K562 (cell line): ENCODE results near the gene DGCR8. TPM values are rescaled to one million over a fixed set of nuclear protein-coding genes. Genes with fewer than 3 reads are reported as not detected.

Experiments used
- CBX5 ChIP-seq: IDR thresholded peaks from 2 replicates; pipeline ENCODE4 v1.6.1; 2014; ENCODE audit warnings: low read depth, borderline replicate concordance
- CREB1 ChIP-seq, 2 experiments: sonication (generic) in 1 of 2; formaldehyde crosslinking in 1 of 2; IDR thresholded peaks; 2 replicates each; pipeline versions ENCODE4 v1.6.1 to v1.8.0; 2012 to 2022; ENCODE audit warnings: inconsistent platforms in 1 of 2, mild to moderate bottlenecking in 1 of 2, missing genetic modification reagents in 1 of 2, moderate library complexity in 1 of 2
- DMBX1 ChIP-seq: fragments of 250-450 bp; sonication (Bioruptor Pico); IDR thresholded peaks from 2 replicates; pipeline ENCODE4 v1.8.0; 2022; ENCODE audit warnings: inconsistent platforms, mild to moderate bottlenecking, moderate library complexity, borderline replicate concordance
- HDGF ChIP-seq: fragments of 450-650 bp; IDR thresholded peaks from 2 replicates; pipeline ENCODE4 v1.6.1; 2016
- HSF4 ChIP-seq: fragments of 250-450 bp; sonication (Bioruptor Pico); IDR thresholded peaks from 2 replicates; pipeline ENCODE4 v2.1.2; 2022; ENCODE audit warnings: mild to moderate bottlenecking, moderate library complexity, borderline replicate concordance
- MBD1 ChIP-seq: fragments of 250-450 bp; sonication (Bioruptor Pico); IDR thresholded peaks from 2 replicates; pipeline ENCODE4 v1.8.0; 2022; ENCODE audit warnings: inconsistent platforms
- PHF21A ChIP-seq: fragments of 450-650 bp; IDR thresholded peaks from 2 replicates; pipeline ENCODE4 v1.6.1; 2017; ENCODE audit warnings: low read depth, borderline replicate concordance
- RBFOX2 ChIP-seq: fragments of 200-400 bp; formaldehyde crosslinking; IDR thresholded peaks from 2 replicates; pipeline ENCODE4 v1.6.1; 2017; ENCODE audit warnings: low read depth, mild to moderate bottlenecking, low read length, moderate library complexity
- RBM14 ChIP-seq: fragments of 200-400 bp; formaldehyde crosslinking; IDR thresholded peaks from 2 replicates; pipeline ENCODE4 v1.6.1; 2018; ENCODE audit warnings: low read depth, mild to moderate bottlenecking, low read length, moderate library complexity, borderline replicate concordance; ENCODE audit not compliant: insufficient read depth
- RBM39 ChIP-seq: fragments of 200-400 bp; formaldehyde crosslinking; optimal IDR thresholded peaks from 2 replicates; pipeline ENCODE3; 2018; ENCODE audit warnings: low read depth, low read length
- SNIP1 ChIP-seq: fragments of 450-650 bp; IDR thresholded peaks from 2 replicates; pipeline ENCODE4 v1.7.1; 2017; ENCODE audit warnings: low read depth, mild to moderate bottlenecking
- SRF ChIP-seq, 2 experiments: fragments of 250-450, 450-650 bp in 1 of 2; sonication (Bioruptor Pico) in 1 of 2; sonication (generic) in 1 of 2; formaldehyde crosslinking; IDR thresholded peaks; 2 replicates each; pipeline versions ENCODE4 v1.5.0 to v1.5.1; 2020 to 2022; ENCODE audit warnings: mild to moderate bottlenecking in 1 of 2, missing genetic modification reagents in 1 of 2
- TCF7 ChIP-seq: sonication (generic); IDR thresholded peaks from 2 replicates; pipeline ENCODE4 v1.6.1; 2016; ENCODE audit warnings: antibody characterized with exemption, borderline replicate concordance
- YY1 ChIP-seq, 3 experiments: IDR thresholded peaks; 2 replicates each; pipeline ENCODE4 v1.6.1; 2011; ENCODE audit warnings: low read length in 2 of 3, mild to moderate bottlenecking in 2 of 3, moderate library complexity in 2 of 3, borderline replicate concordance in 1 of 3, control low read depth in 1 of 3, low read depth in 1 of 3; ENCODE audit not compliant: insufficient read depth in 3 of 3, insufficient replicate concordance in 2 of 3, control insufficient read depth in 1 of 3, insufficient read length in 1 of 3; ENCODE audit errors: extremely low read depth in 1 of 3
- ZNF311 ChIP-seq: fragments of 250-450 bp; sonication (Bioruptor Pico); IDR thresholded peaks from 2 replicates; pipeline ENCODE4 v1.4.0; 2020; ENCODE audit warnings: mild to moderate bottlenecking, moderate library complexity
- ZNF561 ChIP-seq: fragments of 450-650 bp; formaldehyde crosslinking; conservative IDR thresholded peaks from 2 replicates; pipeline ENCODE4 v1.4.0; 2020; ENCODE audit warnings: mild to moderate bottlenecking, moderate library complexity
- ZNF639 ChIP-seq, 2 experiments: fragments of 200-800 bp in 1 of 2; sonication (Bioruptor generic) in 1 of 2; sonication (generic) in 1 of 2; formaldehyde crosslinking in 1 of 2; IDR thresholded peaks in 1 of 2; conservative IDR thresholded peaks in 1 of 2; 2 replicates each; pipeline versions ENCODE4 v1.5.0 to v1.6.1; 2016 to 2020; ENCODE audit warnings: missing compliant biosample characterization in 1 of 2, missing genetic modification characterization in 1 of 2, missing genetic modification reagents in 1 of 2
- ZNF780A ChIP-seq: fragments of 250-450 bp; sonication (Bioruptor Pico); IDR thresholded peaks from 2 replicates; pipeline ENCODE4 v1.5.0; 2021; ENCODE audit warnings: mild to moderate bottlenecking
- polyA plus RNA-seq, 8 experiments: library from polyadenylated mRNA; depleted of rRNA in 4 of 8; stranded (reverse) in 5 of 8; unstranded in 3 of 8; fragments of >200 nt; fragmentation: Nextera tagmentation in 2 of 8; fragmentation: Illumina TruSeq in 1 of 8; extraction: Ambion mirVana in 2 of 8; extraction: Trizol in 1 of 8; gene quantifications; 2 replicates each; pipeline versions ENCODE4 v1.2.1 to v1.2.3, GENCODE V29; 2011 to 2014; ENCODE audit warnings: inconsistent platforms in 1 of 8, missing spikeins in 1 of 8
- total RNA-seq, 7 experiments: library from RNA; depleted of rRNA in 6 of 7; stranded (reverse); fragments of >200 nt in 6 of 7; fragmentation: Illumina TruSeq in 2 of 7; extraction: Trizol in 2 of 7; gene quantifications; 2 replicates each; pipeline versions ENCODE4 v1.2.1 to v1.2.3, GENCODE V29; 2011 to 2021; ENCODE audit warnings: low replicate concordance in 1 of 7
- TF ChIP-seq, protein P1 (sequence below): fragments of 250-450 bp; sonication (Bioruptor Pico); IDR thresholded peaks from 2 replicates; pipeline ENCODE4 v1.5.0; 2021
- TF ChIP-seq, protein P2 (sequence below): conservative IDR thresholded peaks from 2 replicates; pipeline ENCODE4 v1.6.1; 2011; ENCODE audit warnings: low read depth, mild to moderate bottlenecking, low read length; ENCODE audit not compliant: control insufficient read depth

Gene DGCR8
- total and polyA plus RNA-seq, 9 of the 15 experiments (the other 6 are each of a cell fraction or from before 2014, with no cell fraction given), result 5.9 to 144 (median 80.1) TPM

- 0 out of 2 replicates have a peak, but pooled peaks have one; percentile 70 for TF ChIP-seq HDGF
- peak in 1 of 2 experiments; percentile 78; a peak in 1 of 4 replicates for TF ChIP-seq SRF (CRISPR knock-in tag; IDR thresholded peaks at IDR 0.05)
- TF ChIP-seq RBM39, result no peak
- TF ChIP-seq CREB1 (IDR thresholded peaks at IDR 0.05), result peak; percentile 35; the same call in 1 of the 2 replicates
- no peak for TF ChIP-seq CREB1 (CRISPR knock-in tag; IDR thresholded peaks at IDR 0.05)
- TF ChIP-seq YY1 (IDR thresholded peaks at IDR 0.05; ENCODE audit: borderline replicate concordance in 1 of 3, control insufficient read depth in 1 of 3, extremely low read depth in 1 of 3, insufficient read depth in 3 of 3, insufficient read length in 1 of 3, insufficient replicate concordance in 2 of 3, low read depth in 1 of 3, low read length in 2 of 3), result peak in 1 of 3 experiments; percentile 17
- 0 out of 2 replicates have a peak, but pooled peaks have one; percentile 6 for TF ChIP-seq ZNF561 (CRISPR knock-in tag)
- TF ChIP-seq HSF4 (CRISPR knock-in tag), result peak; percentile 82
- peak; percentile 69 for TF ChIP-seq DMBX1 (CRISPR knock-in tag)
- TF ChIP-seq CBX5, result no peak
- TF ChIP-seq ZNF639 (CRISPR knock-in tag; conservative IDR thresholded peaks at IDR 0.05 in 1 of 2, IDR thresholded peaks at IDR 0.05 in 1 of 2), result peak in 1 of 2 experiments; percentile 47; a peak in 2 of 4 replicates
- TF ChIP-seq TCF7, result no peak
- 0 out of 2 replicates have a peak, but pooled peaks have one; percentile 26 for TF ChIP-seq ZNF311 (CRISPR knock-in tag)
- TF ChIP-seq PHF21A, result peak; percentile 32; the same call in 1 of the 2 replicates
- TF ChIP-seq MBD1 (CRISPR knock-in tag), result no peak
- TF ChIP-seq, protein P1, sequence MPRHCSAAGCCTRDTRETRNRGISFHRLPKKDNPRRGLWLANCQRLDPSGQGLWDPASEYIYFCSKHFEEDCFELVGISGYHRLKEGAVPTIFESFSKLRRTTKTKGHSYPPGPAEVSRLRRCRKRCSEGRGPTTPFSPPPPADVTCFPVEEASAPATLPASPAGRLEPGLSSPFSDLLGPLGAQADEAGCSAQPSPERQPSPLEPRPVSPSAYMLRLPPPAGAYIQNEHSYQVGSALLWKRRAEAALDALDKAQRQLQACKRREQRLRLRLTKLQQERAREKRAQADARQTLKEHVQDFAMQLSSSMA (CRISPR knock-in tag), result 0 out of 2 replicates have a peak, but pooled peaks have one; percentile 73
- TF ChIP-seq RBM14, result 0 out of 2 replicates have a peak, but pooled peaks have one; percentile 47
- no peak for TF ChIP-seq ZNF780A (CRISPR knock-in tag)
- TF ChIP-seq SNIP1, result no peak
- TF ChIP-seq, protein P2, sequence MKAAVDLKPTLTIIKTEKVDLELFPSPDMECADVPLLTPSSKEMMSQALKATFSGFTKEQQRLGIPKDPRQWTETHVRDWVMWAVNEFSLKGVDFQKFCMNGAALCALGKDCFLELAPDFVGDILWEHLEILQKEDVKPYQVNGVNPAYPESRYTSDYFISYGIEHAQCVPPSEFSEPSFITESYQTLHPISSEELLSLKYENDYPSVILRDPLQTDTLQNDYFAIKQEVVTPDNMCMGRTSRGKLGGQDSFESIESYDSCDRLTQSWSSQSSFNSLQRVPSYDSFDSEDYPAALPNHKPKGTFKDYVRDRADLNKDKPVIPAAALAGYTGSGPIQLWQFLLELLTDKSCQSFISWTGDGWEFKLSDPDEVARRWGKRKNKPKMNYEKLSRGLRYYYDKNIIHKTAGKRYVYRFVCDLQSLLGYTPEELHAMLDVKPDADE, result peak; percentile 83; the same call in 1 of the 2 replicates
- TF ChIP-seq RBFOX2, result peak; percentile 62; the same call in 1 of the 2 replicates
Measured at GRCh38 chr22:20130731-20131596, 50.9 kb downstream of the DGCR8 start (continued).
